ENCODE data around the gene DNAJB13.

The DNAJB13 gene

GRCh38 chr11:74001822-74002286 is 51.0 kb downstream of the DNAJB13 start:
- peak; percentile 23 for DNase-seq

GRCh38 chr11:74002832-74003231 is 52.0 kb downstream of the DNAJB13 start:
- DNase-seq, result peak; percentile 17

GRCh38 chr11:74004046-74004695 is 53.3 kb downstream of the DNAJB13 start:
- DNase-seq, result peak; percentile 21

- DNase-seq, result peak; percentile 82
Measured at GRCh38 chr11:74004759-74005615, 54.2 kb downstream of the DNAJB13 start.

GRCh38 chr11:74005721-74006517 is 55.1 kb downstream of the DNAJB13 start:
- DNase-seq, result peak; percentile 26

- peak; percentile 22 for DNase-seq
Measured at GRCh38 chr11:74006743-74007304, 56.0 kb downstream of the DNAJB13 start.

GRCh38 chr11:74007691-74008372 is 57.0 kb downstream of the DNAJB13 start:
- peak; percentile 22 for DNase-seq

- DNase-seq, result peak; percentile 38
Measured at GRCh38 chr11:74008373-74009229, 57.8 kb downstream of the DNAJB13 start, which contains the start of gene UCP3. Gene UCP3, minus strand, starts transcription at chr11:74009085. Its CDS starts 2,043 bp downstream, at chr11:74007042.

- DNase-seq, result peak; percentile 28
Measured at GRCh38 chr11:74009230-74009547, 58.4 kb downstream of the DNAJB13 start.

- peak; percentile 58 for DNase-seq
Measured at GRCh38 chr11:74009675-74010305, 59.0 kb downstream of the DNAJB13 start.

- peak; percentile 27 for DNase-seq
Measured at GRCh38 chr11:74010306-74011300, 59.8 kb downstream of the DNAJB13 start.

GRCh38 chr11:74011360-74012073 is 60.7 kb downstream of the DNAJB13 start:
- DNase-seq, result peak; percentile 77

GRCh38 chr11:74012074-74012809 is 61.4 kb downstream of the DNAJB13 start:
- peak; percentile 28 for DNase-seq

- DNase-seq, result peak; percentile 22
Measured at GRCh38 chr11:74013141-74013540, 62.3 kb downstream of the DNAJB13 start.

GRCh38 chr11:74014880-74015279 is 64.1 kb downstream of the DNAJB13 start:
- DNase-seq, result no peak

- DNase-seq, result no peak
Measured at GRCh38 chr11:74015919-74016684, 65.3 kb downstream of the DNAJB13 start.

- DNase-seq, result no peak
Measured at GRCh38 chr11:74017631-74018030, 66.8 kb downstream of the DNAJB13 start.
